ENCODE results near the gene CDH24.

Gene CDH24

GRCh38 chr14:23034498-23035302 lies 22.6 kb downstream of the CDH24 start, which contains the start of gene PSMB5:
TSS of gene PSMB5 (minus strand) at chr14:23034900. CDS start at chr14:23034881, 19 bp downstream.
- H3K27me3 ChIP-seq (ENCODE audit: control insufficient read depth, insufficient read depth, low read length): no peaks in the 10 kb centered on the region
- H3K36me3 ChIP-seq (ENCODE audit: insufficient read depth, low read length): peaks cover 17% of the 10 kb centered on the region
- H3K9me3 ChIP-seq (replicated peaks; ENCODE audit: low read length): no peaks in the 10 kb centered on the region
- peak within 1 kb of the TSS; percentile 98 for H3K9ac ChIP-seq (ENCODE audit: low read depth, low read length)
- peak within 1 kb of the TSS; percentile 89 for H3K4me3 ChIP-seq (ENCODE audit: low read length)
- H3K4me2 ChIP-seq (ENCODE audit: low read length): peak within 1 kb of the TSS; percentile 80
- peaks cover 18% of the 10 kb centered on the region for H3K4me1 ChIP-seq (ENCODE audit: control insufficient read depth, insufficient read depth, low read length)

DNA sequence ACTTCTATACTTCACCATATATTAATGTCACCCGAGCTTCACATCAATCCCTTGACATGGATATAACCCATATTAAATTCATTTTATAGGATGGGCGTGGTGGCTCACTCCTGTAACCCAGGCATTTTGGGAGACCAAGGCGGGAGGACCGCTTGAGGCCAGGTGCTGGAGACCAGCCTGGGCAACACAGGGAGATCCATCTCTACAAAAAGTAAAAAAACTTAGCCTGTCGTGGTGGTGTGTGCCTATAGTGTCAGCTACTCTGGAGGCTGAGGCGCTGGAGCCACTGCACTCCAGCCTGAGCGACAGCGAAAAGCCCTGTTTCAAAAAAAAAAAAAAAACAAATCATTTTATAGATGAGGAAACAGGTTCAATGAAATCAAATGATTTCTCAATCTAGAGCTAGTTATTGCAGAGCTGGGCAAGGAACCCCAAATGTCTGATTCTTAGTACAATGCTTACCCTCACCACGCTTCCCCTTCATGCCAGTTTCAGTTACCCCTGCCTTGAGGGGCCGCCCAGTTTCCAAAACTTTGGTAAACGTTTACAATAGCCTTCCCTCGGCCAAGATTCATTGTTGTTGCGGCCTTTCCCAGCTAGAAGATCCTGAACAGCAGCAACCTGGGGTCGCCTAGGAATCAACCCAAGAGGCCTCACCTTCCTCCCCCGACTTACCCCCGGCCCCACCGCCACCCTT lies 23.4 kb downstream of the CDH24 start:
- peak overlapping the region; percentile 89 for H3K4me3 ChIP-seq (ENCODE audit: low read length)
- peaks cover 18% of the 10 kb centered on the region for H3K4me1 ChIP-seq (ENCODE audit: control insufficient read depth, insufficient read depth, low read length)
- peaks cover 22% of the 10 kb centered on the region for H3K36me3 ChIP-seq (ENCODE audit: insufficient read depth, low read length)
- peak overlapping the region; percentile 98 for H3K9ac ChIP-seq (ENCODE audit: low read depth, low read length)
- H3K9me3 ChIP-seq (replicated peaks; ENCODE audit: low read length): no peaks in the 10 kb centered on the region
- no peaks in the 10 kb centered on the region for H3K27me3 ChIP-seq (ENCODE audit: control insufficient read depth, insufficient read depth, low read length)
- H3K4me2 ChIP-seq (ENCODE audit: low read length): peak overlapping the region; percentile 80

GRCh38 chr14:23033251-23033727 lies 24.0 kb downstream of the CDH24 start:
- Histone ChIP-seq H3K9me3 (replicated peaks; ENCODE audit: low read length) (no peaks in the 10 kb centered on the region), H3K36me3 (ENCODE audit: insufficient read depth, low read length) (peaks cover 28% of the 10 kb centered on the region), H3K4me1 (ENCODE audit: control insufficient read depth, insufficient read depth, low read length) (peaks cover 18% of the 10 kb centered on the region), H3K27me3 (ENCODE audit: control insufficient read depth, insufficient read depth, low read length) (no peaks in the 10 kb centered on the region), H3K9ac (ENCODE audit: low read depth, low read length) (peak overlapping the region; percentile 98), H3K4me2 (ENCODE audit: low read length) (peak overlapping the region; percentile 80), H3K4me3 (ENCODE audit: low read length) (peak overlapping the region; percentile 89)

DNA sequence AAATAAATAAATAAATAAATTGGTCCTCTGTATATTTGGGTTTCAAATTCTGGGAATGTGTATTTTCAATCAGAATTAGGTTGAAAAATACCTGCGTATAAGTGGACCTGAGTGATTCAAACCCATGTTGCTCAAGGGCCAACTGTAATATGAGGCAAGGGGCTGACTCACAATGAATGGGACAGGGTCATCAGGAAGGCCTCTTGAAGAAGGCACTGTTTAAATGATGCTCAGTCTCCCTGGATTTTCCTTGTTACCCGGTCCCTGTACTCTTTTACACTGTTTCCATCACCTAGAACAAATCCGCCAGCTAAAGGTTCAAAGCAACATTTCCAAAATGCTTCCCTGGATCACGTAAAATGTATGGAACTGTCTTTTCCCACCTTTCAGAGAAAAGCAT lies 26.4 kb downstream of the CDH24 start:
- H3K9ac ChIP-seq (ENCODE audit: low read depth, low read length): no peak overlapping the region

DNA sequence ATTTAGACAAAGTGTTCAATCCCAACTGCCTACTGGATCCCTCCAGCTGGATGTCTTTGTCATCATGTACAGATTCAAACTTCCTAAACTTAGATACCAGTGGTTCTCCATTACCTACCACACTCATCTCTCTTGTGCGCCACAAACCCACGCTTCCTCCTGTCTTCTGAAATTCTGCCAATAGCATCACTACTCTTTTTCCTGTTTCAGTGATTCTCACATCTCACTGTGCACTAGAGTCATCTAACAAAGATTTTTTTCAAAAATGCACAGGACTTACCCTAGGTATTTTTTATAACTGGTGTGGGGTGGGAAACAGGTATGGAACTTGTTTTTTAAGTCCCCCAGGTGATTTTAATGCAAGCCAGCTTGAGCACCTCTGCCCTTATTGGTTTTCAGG lies 28.5 kb downstream of the CDH24 start:
- Histone ChIP-seq H3K4me2 (ENCODE audit: low read length) (no peak overlapping the region), H3K4me3 (ENCODE audit: low read length) (no peak overlapping the region), H3K4me1 (ENCODE audit: control insufficient read depth, insufficient read depth, low read length) (peaks cover 9% of the 10 kb centered on the region), H3K9ac (ENCODE audit: low read depth, low read length) (no peak overlapping the region), H3K36me3 (ENCODE audit: insufficient read depth, low read length) (peaks cover 56% of the 10 kb centered on the region), H3K27me3 (ENCODE audit: control insufficient read depth, insufficient read depth, low read length) (no peaks in the 10 kb centered on the region), H3K9me3 (replicated peaks; ENCODE audit: low read length) (no peaks in the 10 kb centered on the region)

More for the DNA sequence above, 26.4 kb downstream of the CDH24 start:
- H3K4me1 ChIP-seq (ENCODE audit: control insufficient read depth, insufficient read depth, low read length): peaks cover 18% of the 10 kb centered on the region
- peaks cover 41% of the 10 kb centered on the region for H3K36me3 ChIP-seq (ENCODE audit: insufficient read depth, low read length)
- no peak overlapping the region for H3K4me2 ChIP-seq (ENCODE audit: low read length)
- H3K27me3 ChIP-seq (ENCODE audit: control insufficient read depth, insufficient read depth, low read length): no peaks in the 10 kb centered on the region
- no peak overlapping the region for H3K4me3 ChIP-seq (ENCODE audit: low read length)
- H3K9me3 ChIP-seq (replicated peaks; ENCODE audit: low read length): no peaks in the 10 kb centered on the region

- H3K9ac ChIP-seq (ENCODE audit: low read depth, low read length): no peak overlapping the region
- H3K4me1 ChIP-seq (ENCODE audit: control insufficient read depth, insufficient read depth, low read length): no peaks in the 10 kb centered on the region
- no peaks in the 10 kb centered on the region for H3K9me3 ChIP-seq (replicated peaks; ENCODE audit: low read length)
- no peaks in the 10 kb centered on the region for H3K27me3 ChIP-seq (ENCODE audit: control insufficient read depth, insufficient read depth, low read length)
- H3K4me2 ChIP-seq (ENCODE audit: low read length): no peak overlapping the region
- H3K36me3 ChIP-seq (ENCODE audit: insufficient read depth, low read length): peaks cover 39% of the 10 kb centered on the region
- H3K4me3 ChIP-seq (ENCODE audit: low read length): no peak overlapping the region
Observed at GRCh38 chr14:23025151-23025814, 32.0 kb downstream of the CDH24 start.

DNA sequence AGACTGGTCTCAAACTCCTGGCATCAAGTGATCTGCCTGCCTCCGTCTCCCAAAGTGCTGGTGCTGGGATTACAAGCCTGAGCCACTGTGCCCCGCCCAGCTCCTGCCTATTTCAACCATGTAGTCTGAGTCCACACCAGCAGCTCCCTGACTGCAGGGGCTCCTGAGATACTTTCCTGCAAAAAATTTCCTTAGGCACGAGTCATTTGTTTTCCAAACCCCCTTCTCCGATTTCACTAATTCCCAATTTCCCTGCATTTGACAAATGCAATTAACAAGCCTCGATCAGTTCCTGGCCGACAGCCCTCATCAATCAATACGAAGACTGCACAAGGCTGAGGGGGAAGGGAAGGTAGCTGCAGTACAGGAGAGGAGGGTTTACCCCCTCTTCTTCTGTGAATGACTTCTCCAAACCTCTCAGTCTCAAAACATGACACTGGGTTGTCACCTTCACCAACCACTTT lies 32.7 kb downstream of the CDH24 start:
- Histone ChIP-seq H3K4me1 (ENCODE audit: control insufficient read depth, insufficient read depth, low read length) (no peaks in the 10 kb centered on the region), H3K27me3 (ENCODE audit: control insufficient read depth, insufficient read depth, low read length) (no peaks in the 10 kb centered on the region), H3K4me3 (ENCODE audit: low read length) (no peak overlapping the region), H3K4me2 (ENCODE audit: low read length) (no peak overlapping the region), H3K36me3 (ENCODE audit: insufficient read depth, low read length) (peaks cover 39% of the 10 kb centered on the region), H3K9ac (ENCODE audit: low read depth, low read length) (no peak overlapping the region), H3K9me3 (replicated peaks; ENCODE audit: low read length) (no peaks in the 10 kb centered on the region)

DNA sequence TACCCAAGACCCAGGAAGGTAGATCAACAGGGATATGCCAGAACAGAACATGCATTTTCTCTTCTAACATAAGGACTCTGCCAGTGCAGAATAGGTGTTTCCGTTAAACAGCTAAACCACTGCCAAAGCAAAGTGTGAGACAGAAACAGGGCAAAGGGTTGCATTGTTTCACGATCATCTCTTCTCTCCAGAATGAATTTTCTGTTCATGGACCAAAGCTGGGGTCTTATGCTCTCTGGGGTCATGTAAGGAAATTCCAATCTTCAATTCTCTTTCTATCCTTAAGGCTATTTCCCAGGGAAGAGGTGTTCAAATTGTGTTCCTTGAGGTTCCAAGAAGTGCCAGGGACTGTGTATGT lies 33.5 kb downstream of the CDH24 start:
- H3K4me1 ChIP-seq (ENCODE audit: control insufficient read depth, insufficient read depth, low read length): no peaks in the 10 kb centered on the region
- no peak overlapping the region for H3K4me2 ChIP-seq (ENCODE audit: low read length)
- H3K27me3 ChIP-seq (ENCODE audit: control insufficient read depth, insufficient read depth, low read length): no peaks in the 10 kb centered on the region
- peaks cover 33% of the 10 kb centered on the region for H3K36me3 ChIP-seq (ENCODE audit: insufficient read depth, low read length)
- H3K9me3 ChIP-seq (replicated peaks; ENCODE audit: low read length): no peaks in the 10 kb centered on the region
- H3K4me3 ChIP-seq (ENCODE audit: low read length): no peak overlapping the region
- H3K9ac ChIP-seq (ENCODE audit: low read depth, low read length): no peak overlapping the region

DNA sequence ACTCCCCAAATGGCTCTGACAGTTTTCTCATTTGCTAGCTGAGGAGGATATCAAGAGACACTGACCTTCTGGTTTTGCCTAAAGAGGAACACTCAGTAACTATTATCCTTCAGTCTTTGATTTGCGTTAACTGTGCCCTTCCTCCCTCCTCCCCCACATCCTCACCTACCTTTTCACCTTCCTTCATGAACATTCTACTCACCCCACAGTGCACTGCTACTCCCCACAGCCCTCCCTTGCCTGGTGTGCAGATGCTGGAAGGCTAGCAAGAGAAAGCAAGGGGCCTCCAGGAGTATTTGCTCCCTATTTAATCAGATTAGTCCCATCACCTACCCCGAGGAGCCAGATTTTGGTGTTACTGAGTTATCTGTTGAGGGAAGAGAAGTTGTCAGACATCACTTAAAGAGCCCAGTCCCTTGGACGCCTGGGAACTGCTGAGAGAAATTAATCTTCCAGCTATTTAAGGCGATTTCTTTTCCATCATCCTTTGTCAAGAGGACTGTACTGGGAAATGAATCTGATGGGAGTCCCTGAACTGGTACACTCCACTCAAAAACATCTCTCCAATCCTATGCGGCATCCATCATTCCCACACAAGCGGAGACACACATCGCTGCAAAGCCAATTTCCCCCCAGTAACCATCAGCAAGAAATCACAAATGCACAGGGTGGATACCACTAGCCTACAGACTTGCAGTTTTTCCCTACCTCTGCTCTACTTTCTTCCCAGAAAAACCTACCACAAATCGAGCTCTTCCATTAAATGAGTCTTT lies 34.1 kb downstream of the CDH24 start:
- Histone ChIP-seq H3K9me3 (replicated peaks; ENCODE audit: low read length) (no peaks in the 10 kb centered on the region), H3K36me3 (ENCODE audit: insufficient read depth, low read length) (peaks cover 27% of the 10 kb centered on the region), H3K27me3 (ENCODE audit: control insufficient read depth, insufficient read depth, low read length) (no peaks in the 10 kb centered on the region), H3K4me2 (ENCODE audit: low read length) (no peak overlapping the region), H3K9ac (ENCODE audit: low read depth, low read length) (no peak overlapping the region), H3K4me1 (ENCODE audit: control insufficient read depth, insufficient read depth, low read length) (no peaks in the 10 kb centered on the region), H3K4me3 (ENCODE audit: low read length) (no peak overlapping the region)

GRCh38 chr14:23021889-23022442 lies 35.4 kb downstream of the CDH24 start:
- Histone ChIP-seq H3K4me2 (ENCODE audit: low read length) (no peak overlapping the region), H3K27me3 (ENCODE audit: control insufficient read depth, insufficient read depth, low read length) (no peaks in the 10 kb centered on the region), H3K4me1 (ENCODE audit: control insufficient read depth, insufficient read depth, low read length) (no peaks in the 10 kb centered on the region), H3K36me3 (ENCODE audit: insufficient read depth, low read length) (peaks cover 20% of the 10 kb centered on the region), H3K9ac (ENCODE audit: low read depth, low read length) (no peak overlapping the region), H3K4me3 (ENCODE audit: low read length) (no peak overlapping the region), H3K9me3 (replicated peaks; ENCODE audit: low read length) (no peaks in the 10 kb centered on the region)
